GM21381 (cell line): ENCODE measurements around the gene OR2V1.

Experiments used
- ATAC-seq: cut with Tn5 transposase; IDR thresholded peaks from one replicate; pipeline ENCODE4 v1.9.1; 2021; ENCODE audit warnings: mild to moderate bottlenecking, moderate library complexity; ENCODE audit not compliant: unreplicated experiment

Gene OR2V1

GRCh38 chr5:181084621-181085195, 46.3 kb downstream of the OR2V1 start:
- ATAC-seq: no peak

- ATAC-seq: no peak
These were observed 49.0 kb downstream of the OR2V1 start for GRCh38 chr5:181081989-181082388.

GRCh38 chr5:181076920-181077319, 54.0 kb downstream of the OR2V1 start:
- no peak for ATAC-seq
